ENCODE results near the gene PRDM16. TPM values are rescaled to one million over a fixed set of nuclear protein-coding genes. Genes with fewer than 3 reads are reported as not detected.
A peak's percentile ranks its signal among the peaks of the same experiment; 100 is the strongest.

PRDM16 gene
- total and polyA plus RNA-seq, 2 of the 13 experiments (the other 11 are each of a cell fraction or from before 2014, with no cell fraction given) = 0.15 to 0.81 TPM

DNA sequence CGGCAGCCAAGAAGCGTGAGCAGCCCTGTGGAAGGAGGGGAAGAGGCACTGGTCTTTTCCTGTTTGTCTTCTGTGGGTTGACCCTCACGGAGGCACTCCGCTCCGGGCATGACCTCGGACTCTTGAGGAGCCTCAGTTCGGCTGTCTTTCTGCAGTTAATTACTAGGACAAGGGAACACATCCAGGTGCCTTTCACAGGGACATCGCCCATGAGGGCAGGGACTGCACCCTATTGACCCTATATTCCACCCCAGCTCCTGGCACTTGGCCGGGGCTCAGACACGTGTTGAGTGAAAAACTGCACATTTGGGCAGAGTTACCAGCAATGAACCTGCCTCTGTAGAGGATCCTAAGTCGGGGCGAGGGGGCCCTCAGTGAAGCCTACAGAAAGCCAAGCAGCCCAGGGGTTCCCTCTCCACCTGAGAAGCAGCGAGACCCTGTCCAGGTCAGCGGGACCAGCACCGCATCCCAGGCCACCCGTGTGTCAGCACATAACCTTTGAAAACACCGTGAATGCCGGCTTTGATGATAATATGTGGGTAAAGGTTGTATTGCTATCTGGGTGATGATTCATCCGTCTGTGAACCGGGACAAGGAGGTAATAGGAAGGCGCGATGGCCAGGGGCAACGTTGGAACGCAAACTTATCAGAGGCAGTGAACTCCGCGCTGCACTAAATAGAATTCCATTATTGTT lies 224.0 kb downstream of the PRDM16 start (continued):
- TF ChIP-seq ZFX (CRISPR knock-in tag; IDR thresholded peaks at IDR 0.05; ENCODE audit: low read depth) = peak; percentile 45; the same call in 1 of the 2 replicates
- TF ChIP-seq BRCA1 (CRISPR knock-in tag; IDR thresholded peaks at IDR 0.05) = no peak
- no peak for TF ChIP-seq ZNF512 (CRISPR knock-in tag; IDR thresholded peaks at IDR 0.05)
- TF ChIP-seq NR2F2 (IDR thresholded peaks at IDR 0.05; ENCODE audit: borderline replicate concordance, low read depth) = no peak; the same call in 1 of the 2 replicates
- no peak for TF ChIP-seq HMGA1 (CRISPR knock-in tag; conservative IDR thresholded peaks at IDR 0.05)
- TF ChIP-seq GLI4 (CRISPR knock-in tag; IDR thresholded peaks at IDR 0.05; ENCODE audit: borderline replicate concordance) = 0 out of 2 replicates have a peak, but pooled peaks have one; percentile 6
- no peak; the same call in 1 of the 2 replicates for TF ChIP-seq ARHGAP35 (CRISPR knock-in tag; IDR thresholded peaks at IDR 0.05; ENCODE audit: borderline replicate concordance)
- TF ChIP-seq, protein P1, sequence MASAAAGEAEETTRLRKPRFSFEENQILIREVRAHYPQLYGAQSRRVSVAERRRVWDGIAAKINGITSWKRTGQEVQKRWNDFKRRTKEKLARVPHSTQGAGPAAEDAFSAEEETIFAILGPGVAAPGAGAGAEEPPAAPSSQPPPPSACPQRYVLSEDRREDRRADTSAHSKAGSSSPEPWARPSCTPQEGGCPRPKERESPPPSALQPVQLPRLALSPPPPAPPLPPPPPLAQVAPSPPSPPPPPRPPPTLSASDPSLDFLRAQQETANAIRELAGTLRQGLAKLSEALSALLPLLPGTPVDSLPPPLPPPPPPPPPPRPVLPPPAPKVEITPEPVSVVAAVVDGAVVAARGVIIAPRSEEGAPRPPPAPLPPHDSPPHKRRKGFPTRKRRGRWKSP (CRISPR knock-in tag; IDR thresholded peaks at IDR 0.05) = 0 out of 2 replicates have a peak, but pooled peaks have one; percentile 31
- TF ChIP-seq BORCS8-MEF2B (CRISPR knock-in tag; IDR thresholded peaks at IDR 0.05) = no peak
- TF ChIP-seq ATF4 (CRISPR knock-in tag; IDR thresholded peaks at IDR 0.05) = no peak
- TF ChIP-seq ZNF276 (CRISPR knock-in tag; IDR thresholded peaks at IDR 0.05; ENCODE audit: low read depth) = no peak
- TF ChIP-seq MXI1 (IDR thresholded peaks at IDR 0.05; ENCODE audit: borderline replicate concordance, low read depth, low read length) = no peak
- TF ChIP-seq MEIS1 (CRISPR knock-in tag; IDR thresholded peaks at IDR 0.05; ENCODE audit: borderline replicate concordance) = peak; percentile 20; the same call in 1 of the 2 replicates
- TF ChIP-seq ZNF230 (CRISPR knock-in tag; IDR thresholded peaks at IDR 0.05) = no peak; the same call in 1 of the 2 replicates
- TF ChIP-seq PHF21A (CRISPR knock-in tag; IDR thresholded peaks at IDR 0.05) = peak; percentile 74
- TF ChIP-seq HOXA5 (CRISPR knock-in tag; IDR thresholded peaks at IDR 0.05) = no peak
- no peak for TF ChIP-seq SP4 (CRISPR knock-in tag; IDR thresholded peaks at IDR 0.05)
- TF ChIP-seq, protein P2, sequence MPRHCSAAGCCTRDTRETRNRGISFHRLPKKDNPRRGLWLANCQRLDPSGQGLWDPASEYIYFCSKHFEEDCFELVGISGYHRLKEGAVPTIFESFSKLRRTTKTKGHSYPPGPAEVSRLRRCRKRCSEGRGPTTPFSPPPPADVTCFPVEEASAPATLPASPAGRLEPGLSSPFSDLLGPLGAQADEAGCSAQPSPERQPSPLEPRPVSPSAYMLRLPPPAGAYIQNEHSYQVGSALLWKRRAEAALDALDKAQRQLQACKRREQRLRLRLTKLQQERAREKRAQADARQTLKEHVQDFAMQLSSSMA (CRISPR knock-in tag; IDR thresholded peaks at IDR 0.05) = no peak
- TF ChIP-seq ZNF10 (CRISPR knock-in tag; IDR thresholded peaks at IDR 0.05; ENCODE audit: borderline replicate concordance, low read depth) = no peak
- no peak for TF ChIP-seq YY1 (IDR thresholded peaks at IDR 0.05; ENCODE audit: insufficient read depth, insufficient replicate concordance, low read depth, low read length)
- TF ChIP-seq TFDP1 (CRISPR knock-in tag; IDR thresholded peaks at IDR 0.05; ENCODE audit: borderline replicate concordance) = peak; percentile 35; the same call in 1 of the 2 replicates
